ENCODE results near the gene ADTRP. TPM values are rescaled to one million over a fixed set of nuclear protein-coding genes. Genes with fewer than 3 reads are reported as not detected.
"Not testable (repeated sequence)": the region's sequence is repeated elsewhere in the genome, so short reads cannot be mapped to it uniquely, and the experiment has no call there.

The ADTRP gene
- total RNA-seq, 1 donor from 2014 or later = 3.4 TPM

GRCh38 chr6:11689847-11690246 is 88.8 kb downstream of the ADTRP start:
- Mint-ChIP-seq H3K27ac (no peak overlapping the region), H3K27me3 (ENCODE audit: low read depth) (no peaks in the 10 kb centered on the region), H3K9me3 (peaks cover 19% of the 10 kb centered on the region), H3K36me3 (no peaks in the 10 kb centered on the region), H3K4me3 (no peak overlapping the region), H3K4me1 (peaks cover 40% of the 10 kb centered on the region)
- no peak for DNase-seq (ENCODE audit: low spot score in 2 of 2, unreplicated experiment in 2 of 2)
- TF ChIP-seq, protein P1, sequence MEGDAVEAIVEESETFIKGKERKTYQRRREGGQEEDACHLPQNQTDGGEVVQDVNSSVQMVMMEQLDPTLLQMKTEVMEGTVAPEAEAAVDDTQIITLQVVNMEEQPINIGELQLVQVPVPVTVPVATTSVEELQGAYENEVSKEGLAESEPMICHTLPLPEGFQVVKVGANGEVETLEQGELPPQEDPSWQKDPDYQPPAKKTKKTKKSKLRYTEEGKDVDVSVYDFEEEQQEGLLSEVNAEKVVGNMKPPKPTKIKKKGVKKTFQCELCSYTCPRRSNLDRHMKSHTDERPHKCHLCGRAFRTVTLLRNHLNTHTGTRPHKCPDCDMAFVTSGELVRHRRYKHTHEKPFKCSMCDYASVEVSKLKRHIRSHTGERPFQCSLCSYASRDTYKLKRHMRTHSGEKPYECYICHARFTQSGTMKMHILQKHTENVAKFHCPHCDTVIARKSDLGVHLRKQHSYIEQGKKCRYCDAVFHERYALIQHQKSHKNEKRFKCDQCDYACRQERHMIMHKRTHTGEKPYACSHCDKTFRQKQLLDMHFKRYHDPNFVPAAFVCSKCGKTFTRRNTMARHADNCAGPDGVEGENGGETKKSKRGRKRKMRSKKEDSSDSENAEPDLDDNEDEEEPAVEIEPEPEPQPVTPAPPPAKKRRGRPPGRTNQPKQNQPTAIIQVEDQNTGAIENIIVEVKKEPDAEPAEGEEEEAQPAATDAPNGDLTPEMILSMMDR (IDR thresholded peaks at IDR 0.05; ENCODE audit: unreplicated experiment) = no peak

DNA sequence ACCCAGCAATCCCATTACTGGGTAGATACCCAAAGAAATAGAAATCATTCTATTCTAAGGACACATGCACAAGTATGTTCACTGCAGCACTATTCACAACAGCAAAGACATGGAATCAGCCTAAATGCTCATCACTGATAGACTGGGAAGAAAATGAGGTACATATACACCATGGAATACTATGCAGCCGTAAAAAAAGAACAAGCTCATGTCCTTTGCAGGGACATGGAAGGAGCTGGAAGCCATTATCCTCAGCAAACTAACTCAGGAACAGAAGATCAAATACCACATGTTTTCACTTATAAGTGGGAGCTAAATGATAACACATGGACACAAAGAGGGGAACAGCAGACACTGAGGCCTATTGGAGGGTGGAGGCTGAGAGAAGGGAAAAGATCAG is 89.2 kb downstream of the ADTRP start:
- H3K4me3 Mint-ChIP-seq; H3K27me3 Mint-ChIP-seq (ENCODE audit: low read depth); H3K27ac Mint-ChIP-seq; DNase-seq (ENCODE audit: low spot score in 2 of 2, unreplicated experiment in 2 of 2); H3K36me3 Mint-ChIP-seq: not testable (repeated sequence)
- peaks cover 21% of the 10 kb centered on the region for H3K9me3 Mint-ChIP-seq
- peaks cover 40% of the 10 kb centered on the region for H3K4me1 Mint-ChIP-seq

DNA sequence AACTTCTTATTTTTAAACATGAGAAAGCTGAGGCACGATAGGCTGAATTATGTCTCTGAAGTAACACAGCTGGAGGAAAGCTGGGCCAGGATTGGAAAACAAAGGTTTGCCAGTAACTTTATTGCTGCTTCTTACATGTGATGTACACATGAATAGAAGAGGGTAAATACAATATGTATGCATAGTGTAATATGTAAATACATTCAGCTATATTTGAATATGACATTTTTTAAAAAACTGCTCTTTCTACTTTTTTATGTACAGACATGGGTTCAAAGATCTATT is 90.2 kb downstream of the ADTRP start:
- DNase-seq (ENCODE audit: low spot score in 2 of 2, unreplicated experiment in 2 of 2) = no peak

GRCh38 chr6:11685481-11686093 is 93.0 kb downstream of the ADTRP start:
- peaks cover 5% of the 10 kb centered on the region for H3K36me3 Mint-ChIP-seq
- TF ChIP-seq, protein P1 (IDR thresholded peaks at IDR 0.05; ENCODE audit: unreplicated experiment) = no peak
- peak overlapping the region; percentile 13 for H3K27ac Mint-ChIP-seq
- no peaks in the 10 kb centered on the region for H3K27me3 Mint-ChIP-seq (ENCODE audit: low read depth)
- peaks cover 48% of the 10 kb centered on the region for H3K4me1 Mint-ChIP-seq
- no peak for DNase-seq (ENCODE audit: low spot score in 2 of 2, unreplicated experiment in 2 of 2)
- no peak overlapping the region for H3K4me3 Mint-ChIP-seq
- H3K9me3 Mint-ChIP-seq = peaks cover 35% of the 10 kb centered on the region

More for the DNA sequence above, 90.2 kb downstream of the ADTRP start:
- no peaks in the 10 kb centered on the region for H3K36me3 Mint-ChIP-seq
- no peaks in the 10 kb centered on the region for H3K27me3 Mint-ChIP-seq (ENCODE audit: low read depth)
- H3K4me3 Mint-ChIP-seq = peak overlapping the region; percentile 16
- peaks cover 40% of the 10 kb centered on the region for H3K4me1 Mint-ChIP-seq
- H3K27ac Mint-ChIP-seq = peak overlapping the region; percentile 51
- H3K9me3 Mint-ChIP-seq = peaks cover 26% of the 10 kb centered on the region
- TF ChIP-seq, protein P1 (IDR thresholded peaks at IDR 0.05; ENCODE audit: unreplicated experiment) = no peak

DNA sequence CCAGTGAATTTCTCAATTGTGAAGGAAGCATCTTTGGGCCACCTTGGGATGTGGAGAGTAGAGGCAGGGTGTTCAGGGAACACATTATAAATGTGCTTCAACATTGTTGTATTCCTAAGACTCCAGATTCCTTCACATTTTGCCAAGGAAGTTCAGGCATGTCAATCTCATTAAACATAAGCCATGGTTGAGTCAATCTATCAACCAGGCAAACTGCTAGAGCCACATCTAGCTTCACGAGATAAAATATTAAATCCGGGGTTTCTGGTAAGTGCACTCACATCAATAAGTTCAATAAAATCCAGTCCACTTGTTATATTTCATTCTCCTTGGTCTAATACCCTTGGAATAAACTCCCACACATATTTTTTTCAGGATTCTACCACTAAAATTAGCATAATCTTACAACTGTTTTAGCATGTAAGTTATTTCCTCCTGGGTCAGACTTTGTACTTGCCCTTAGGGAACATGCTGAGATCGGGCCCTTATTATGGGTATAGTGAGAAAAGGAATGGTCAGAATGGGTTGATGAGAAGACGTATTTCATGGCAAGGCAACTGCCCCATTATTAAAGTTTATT is 93.6 kb downstream of the ADTRP start:
- H3K9me3 Mint-ChIP-seq = peaks cover 35% of the 10 kb centered on the region
- TF ChIP-seq, protein P1 (IDR thresholded peaks at IDR 0.05; ENCODE audit: unreplicated experiment) = no peak
- H3K36me3 Mint-ChIP-seq = peaks cover 7% of the 10 kb centered on the region
- peak overlapping the region; percentile 13 for H3K27ac Mint-ChIP-seq
- DNase-seq (ENCODE audit: low spot score in 2 of 2, unreplicated experiment in 2 of 2) = no peak
- H3K27me3 Mint-ChIP-seq (ENCODE audit: low read depth) = no peaks in the 10 kb centered on the region
- H3K4me1 Mint-ChIP-seq = peaks cover 48% of the 10 kb centered on the region
- H3K4me3 Mint-ChIP-seq = no peak overlapping the region

DNA sequence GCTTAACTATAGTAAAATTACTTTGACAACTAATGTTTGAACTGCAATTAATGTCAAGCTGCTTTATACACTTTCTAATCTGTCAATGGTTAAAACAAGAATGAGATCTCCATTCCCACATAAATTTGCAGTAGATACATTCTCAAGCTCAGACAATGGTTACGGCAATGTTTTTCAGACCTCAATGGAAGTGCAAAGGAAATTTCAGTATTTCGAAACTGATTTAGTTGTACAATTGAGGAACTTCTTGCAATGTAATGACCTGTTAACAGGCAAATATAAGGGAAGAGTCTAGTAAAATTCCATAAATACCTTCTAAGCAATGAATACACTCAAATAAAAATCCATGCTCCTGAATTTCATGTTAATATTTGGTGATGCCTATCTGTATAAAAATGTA is 94.7 kb downstream of the ADTRP start:
- no peak for DNase-seq (ENCODE audit: low spot score in 2 of 2, unreplicated experiment in 2 of 2)

More for the DNA sequence above, 94.7 kb downstream of the ADTRP start:
- H3K27ac Mint-ChIP-seq = no peak overlapping the region
- peaks cover 7% of the 10 kb centered on the region for H3K36me3 Mint-ChIP-seq
- no peaks in the 10 kb centered on the region for H3K27me3 Mint-ChIP-seq (ENCODE audit: low read depth)
- H3K4me3 Mint-ChIP-seq = no peak overlapping the region
- TF ChIP-seq, protein P1 (IDR thresholded peaks at IDR 0.05; ENCODE audit: unreplicated experiment) = no peak
- H3K4me1 Mint-ChIP-seq = peaks cover 45% of the 10 kb centered on the region
- H3K9me3 Mint-ChIP-seq = peaks cover 36% of the 10 kb centered on the region

Measured in mesothelial cell of epicardium (in vitro differentiated cells).